ENCODE results near the gene ZNF280C.

Gene ZNF280C

GRCh38 chrX:130176354-130176776, 92.3 kb downstream of the ZNF280C start:
- no peak for DNase-seq

GRCh38 chrX:130174937-130175336, 93.8 kb downstream of the ZNF280C start:
- DNase-seq, result no peak

DNA sequence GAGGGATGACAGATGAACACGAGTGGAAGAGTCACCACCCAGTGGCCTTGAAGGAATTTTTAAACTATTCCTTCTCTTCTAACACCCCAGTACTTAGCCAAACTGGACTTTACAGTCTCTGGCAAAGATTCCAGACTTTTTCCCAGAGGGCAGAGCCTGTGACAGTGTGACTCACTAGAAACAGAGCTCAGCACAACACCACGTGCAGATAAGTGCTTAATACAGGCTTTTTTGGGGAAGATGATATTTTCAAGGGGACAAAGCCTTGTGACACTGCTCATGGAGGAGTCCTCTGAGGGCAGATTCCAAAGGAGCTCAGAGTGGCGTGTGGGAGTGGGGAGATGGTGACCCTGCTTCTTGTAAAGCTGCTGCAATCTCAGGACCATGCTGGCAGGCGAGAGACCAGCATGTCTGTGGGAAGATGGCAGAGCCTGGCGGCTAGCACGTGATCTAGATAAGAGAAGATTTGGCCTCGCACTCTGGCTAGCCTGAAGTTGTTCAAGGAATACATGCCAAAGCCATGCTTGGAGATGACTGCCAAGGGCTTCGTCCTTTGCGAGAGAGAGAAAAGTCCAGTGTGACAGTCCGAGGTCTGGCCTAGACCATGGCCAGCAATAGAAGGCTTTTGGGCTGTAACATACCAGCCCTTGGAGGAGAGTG, 94.5 kb downstream of the ZNF280C start:
- DNase-seq, result peak; percentile 40

DNA sequence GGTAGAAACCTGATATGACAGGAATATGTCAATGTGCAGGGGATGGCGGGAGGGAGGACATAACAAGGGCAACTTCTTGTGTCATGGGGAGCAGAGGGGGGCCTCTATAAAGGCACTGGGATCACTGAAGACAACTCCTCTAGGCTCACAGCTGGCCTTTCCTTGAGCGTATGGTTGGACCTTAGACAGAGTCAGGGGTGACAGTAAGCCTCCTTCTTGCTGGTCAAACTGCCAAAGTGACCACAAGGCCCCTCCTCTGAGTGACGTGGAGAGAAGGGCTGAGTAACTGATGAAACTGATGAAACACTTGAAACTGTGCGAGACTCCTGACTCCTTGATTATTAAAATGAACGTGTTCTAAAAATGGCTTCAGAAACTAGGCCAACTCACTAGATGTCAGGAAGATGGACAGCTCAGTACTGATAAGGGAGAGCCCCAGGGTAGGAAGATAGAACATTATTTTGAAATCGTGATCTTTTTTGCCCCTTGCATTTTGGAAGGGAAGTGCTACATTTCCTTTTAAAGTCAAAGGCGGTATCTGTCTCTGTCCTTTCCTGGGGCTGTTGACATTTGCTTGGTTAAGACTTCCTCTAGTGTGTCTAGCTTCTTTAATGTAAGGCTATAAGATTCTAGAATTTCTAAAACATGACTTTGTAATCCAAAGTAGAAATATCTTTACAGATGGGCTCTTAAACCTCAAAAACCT, 95.4 kb downstream of the ZNF280C start:
- DNase-seq, result peak; percentile 64

- DNase-seq, result no peak
Measured at GRCh38 chrX:130172127-130172845, 96.4 kb downstream of the ZNF280C start.

GRCh38 chrX:130171446-130172126, 97.1 kb downstream of the ZNF280C start, which contains the start of gene RAB33A:
Gene RAB33A, plus strand, starts transcription at chrX:130171962. Its CDS starts 101 bp downstream, at chrX:130172063.
- no peak for DNase-seq

GRCh38 chrX:130170752-130171445, 97.8 kb downstream of the ZNF280C start:
- peak; percentile 85 for DNase-seq

DNA sequence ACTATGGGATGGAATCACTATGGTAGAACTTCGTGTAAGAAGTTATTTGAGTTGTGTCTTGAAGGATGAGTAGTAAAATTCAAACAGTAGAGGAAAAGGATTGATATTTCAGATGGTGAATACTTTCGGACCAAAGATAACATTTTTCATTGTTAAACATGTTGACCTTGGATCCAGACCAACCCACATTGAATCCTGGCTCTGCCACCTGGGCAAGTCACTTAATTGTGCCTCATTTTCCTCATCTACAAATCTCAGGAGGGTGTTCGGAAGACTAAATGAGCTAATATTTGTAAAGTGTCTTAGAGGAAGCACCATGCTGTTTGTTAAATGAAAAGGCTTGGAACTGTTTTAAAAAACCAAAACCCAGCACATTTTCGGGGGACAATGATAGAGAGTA, 101.7 kb downstream of the ZNF280C start:
- DNase-seq, result no peak

DNA sequence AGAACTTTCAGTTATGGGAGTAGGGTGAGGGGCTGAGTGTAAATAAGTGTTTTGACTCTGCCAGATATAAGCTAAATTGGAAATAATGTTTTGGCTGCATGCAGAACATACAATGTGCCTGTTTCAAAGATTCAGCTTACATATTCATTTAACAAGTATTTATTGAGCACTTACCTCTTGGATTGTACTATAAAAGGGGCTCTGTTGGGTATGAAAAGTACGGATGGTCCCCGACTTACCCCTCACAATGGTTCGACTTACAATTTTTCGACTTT, 102.3 kb downstream of the ZNF280C start:
- no peak for DNase-seq

- peak; percentile 94 for DNase-seq
Measured at GRCh38 chrX:130165703-130166502, 102.8 kb downstream of the ZNF280C start, which contains the start of gene AIFM1. Gene AIFM1, minus strand, starts transcription at chrX:130165841. Its CDS starts 185 bp downstream, at chrX:130165656.

DNA sequence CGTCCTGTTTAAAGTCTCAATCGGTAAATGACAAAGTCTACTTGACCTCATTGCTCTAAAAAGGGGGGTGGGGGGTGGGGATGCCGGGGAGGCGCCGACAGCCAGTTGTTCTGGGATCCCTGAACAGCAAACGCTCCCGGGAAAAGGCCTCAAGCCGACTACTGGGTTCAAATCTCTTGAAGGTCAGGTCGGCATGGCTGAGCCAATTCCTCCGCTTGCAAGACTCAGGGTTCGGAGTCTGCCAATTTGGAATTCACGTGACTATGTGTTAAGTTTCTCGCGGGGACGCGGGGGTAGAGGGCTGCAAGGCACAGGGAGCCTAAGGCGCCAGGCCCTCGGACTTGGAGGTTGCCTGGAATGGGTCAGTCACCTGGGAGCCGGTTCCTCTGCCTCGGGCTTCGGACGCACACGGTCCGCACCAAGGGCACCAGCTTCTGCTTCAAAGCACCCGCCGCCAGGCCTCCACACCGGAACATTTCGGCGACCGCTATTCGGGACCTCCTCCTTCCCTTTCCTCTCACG, 103.5 kb downstream of the ZNF280C start:
- DNase-seq, result peak; percentile 45

- no peak for DNase-seq
Measured at GRCh38 chrX:130163398-130163797, 105.3 kb downstream of the ZNF280C start.

DNA sequence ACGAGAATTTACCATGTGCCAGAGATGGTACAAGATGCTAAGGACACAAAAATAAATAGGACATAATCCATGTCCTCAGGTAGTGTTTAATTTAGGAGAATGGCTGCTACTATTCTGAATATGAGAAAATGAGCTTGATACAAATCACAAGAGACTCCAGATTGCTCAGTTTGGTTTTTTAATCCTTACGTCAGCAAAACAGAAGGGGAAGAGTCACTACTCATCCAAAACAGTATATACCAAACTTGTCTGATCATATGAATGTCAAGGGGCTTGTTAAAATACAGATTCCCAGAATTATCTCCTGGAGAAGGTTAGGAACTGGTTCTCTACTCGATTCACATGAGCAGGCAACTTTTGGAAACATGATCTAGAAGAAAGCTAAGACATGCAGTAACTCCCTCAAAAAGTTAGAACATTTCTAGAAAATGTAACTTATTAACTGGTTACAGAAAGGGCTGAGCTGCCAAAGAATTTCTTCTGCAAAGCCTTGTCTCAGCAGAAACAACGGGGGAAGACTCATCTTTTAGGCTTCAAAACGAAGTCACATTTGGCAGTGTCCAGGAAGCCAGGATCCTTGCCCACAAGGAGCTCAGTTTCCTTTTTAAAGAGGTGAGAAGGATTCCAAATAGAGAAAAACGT, 106.5 kb downstream of the ZNF280C start:
- no peak for DNase-seq

DNA sequence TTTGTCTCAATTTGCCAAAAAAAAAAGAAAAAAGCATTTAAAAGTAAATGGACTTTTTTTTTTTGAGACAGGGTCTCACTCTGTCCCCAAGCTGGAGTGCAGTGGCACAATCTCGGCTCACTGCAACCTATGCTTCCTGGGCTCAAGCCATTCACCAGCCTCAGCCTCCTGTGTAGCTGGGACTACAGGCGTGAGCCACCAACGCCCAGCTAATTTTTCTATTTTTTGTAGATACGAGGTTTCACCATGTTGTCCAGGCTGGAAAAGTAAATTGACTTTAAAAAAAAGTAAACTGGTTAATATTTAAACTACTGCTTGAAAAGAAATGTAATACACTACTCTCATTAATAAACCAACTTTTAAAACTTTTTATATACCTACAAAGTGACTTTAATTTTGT, 108.9 kb downstream of the ZNF280C start:
- DNase-seq, result no peak

DNA sequence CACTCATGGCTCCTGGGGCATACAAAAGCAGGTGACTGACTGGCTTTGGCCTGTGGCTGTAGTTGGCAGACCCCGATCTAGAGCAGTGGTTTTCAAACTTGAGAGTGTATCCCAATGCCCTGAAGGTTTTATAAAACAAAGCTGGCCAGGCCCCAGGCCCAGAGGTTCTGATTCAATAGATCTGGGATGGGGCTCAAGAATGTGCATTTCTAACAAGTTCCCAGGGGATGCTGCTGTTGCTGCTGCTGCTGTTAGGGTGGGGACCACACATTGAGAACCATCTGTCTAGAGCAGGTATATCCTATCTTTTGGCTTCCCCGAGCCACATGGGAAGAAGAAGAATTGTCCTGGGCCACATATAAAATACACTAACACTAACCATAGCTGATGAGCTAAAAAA, 110.4 kb downstream of the ZNF280C start:
- no peak for DNase-seq

DNA sequence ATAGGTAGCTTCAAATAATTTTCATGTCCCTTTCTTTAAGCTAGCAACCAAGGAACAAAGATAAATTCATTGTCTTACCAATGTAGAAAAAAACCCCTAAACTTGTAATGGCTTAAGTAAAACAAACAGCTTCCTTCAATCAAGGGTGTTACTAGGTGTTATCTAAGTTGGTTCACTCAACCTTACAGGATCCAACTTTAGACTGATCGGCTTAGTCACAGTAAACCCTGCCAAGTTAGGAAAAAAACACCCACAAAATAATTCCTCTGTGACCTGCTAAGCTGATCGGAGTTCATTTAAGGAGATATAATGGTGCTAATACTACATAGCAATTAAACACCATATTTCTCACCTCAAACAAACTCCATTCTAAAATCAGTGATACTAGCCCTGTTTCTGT, 113.1 kb downstream of the ZNF280C start:
- DNase-seq, result no peak

Data from hematopoietic multipotent progenitor cell treated with erythropoietin and hydrocortisone succinate and interleukin-3 and kit ligand, for 6 days (in vitro differentiated cells).